Thoracic aorta (tissue), 2 donors: ENCODE results near the gene SLC8A1. TPM values are rescaled to one million over a fixed set of nuclear protein-coding genes. Genes with fewer than 3 reads are reported as not detected.
A peak's percentile ranks its signal among the peaks of the same experiment; 100 is the strongest.

ENCODE experiments used
- ATAC-seq: fragments of 150-250 bp; one replicate; pipeline ENCODE4 v1.8.0; 2017; ENCODE audit warnings: low read depth; ENCODE audit not compliant: insufficient number of reproducible peaks, low FRiP score
- DNase-seq: peaks from one replicate; pipeline ENCODE4 v3.0.0-alpha.2; 2020; ENCODE audit warnings: low spot score
- H3K27ac ChIP-seq, 2 donors: fragments of 200-600 bp; sonication (generic); 1 replicate in 1 of 2; 2 replicates in 1 of 2; pipeline ENCODE4 v1.5.1; 2016; ENCODE audit warnings: mild to moderate bottlenecking in 2 of 2, moderate library complexity in 2 of 2
- H3K27me3 ChIP-seq: fragments of 200-600 bp; sonication (generic); replicated peaks from 2 replicates; pipeline ENCODE4 v1.6.0; 2016; ENCODE audit warnings: mild to moderate bottlenecking; ENCODE audit not compliant: insufficient read depth
- H3K36me3 ChIP-seq: fragments of 200-600 bp; sonication (generic); one replicate; pipeline ENCODE4 v1.5.1; 2016
- H3K4me1 ChIP-seq, 2 donors: fragments of 200-600 bp; sonication (generic); 1 replicate in 1 of 2; 2 replicates in 1 of 2; pipeline versions ENCODE4 v1.5.1 to v1.6.0; 2016; ENCODE audit warnings: low read depth in 2 of 2, mild to moderate bottlenecking in 1 of 2; ENCODE audit not compliant: control insufficient read depth in 1 of 2
- H3K4me3 ChIP-seq: fragments of 200-600 bp; sonication (generic); 2 replicates; pipeline ENCODE4 v1.5.1; 2016; ENCODE audit warnings: mild to moderate bottlenecking
- H3K9me3 ChIP-seq: fragments of 200-600 bp; sonication (generic); 2 replicates; pipeline ENCODE4 v1.5.1; 2016
- total RNA-seq, 2 donors: library from RNA; depleted of rRNA; stranded (reverse); fragments of >200 nt; gene quantifications; one replicate each; pipeline versions ENCODE4 v1.1.0 to v1.2.3, GENCODE V29; 2016
- TF ChIP-seq, protein P1 (sequence below): fragments of 200-600 bp; sonication (generic); IDR thresholded peaks from one replicate; pipeline ENCODE4 v1.5.1; 2019; ENCODE audit warnings: antibody characterized with exemption

The SLC8A1 gene
- total RNA-seq, 2 donors from 2014 or later = 13.7 to 31.2 TPM

DNA sequence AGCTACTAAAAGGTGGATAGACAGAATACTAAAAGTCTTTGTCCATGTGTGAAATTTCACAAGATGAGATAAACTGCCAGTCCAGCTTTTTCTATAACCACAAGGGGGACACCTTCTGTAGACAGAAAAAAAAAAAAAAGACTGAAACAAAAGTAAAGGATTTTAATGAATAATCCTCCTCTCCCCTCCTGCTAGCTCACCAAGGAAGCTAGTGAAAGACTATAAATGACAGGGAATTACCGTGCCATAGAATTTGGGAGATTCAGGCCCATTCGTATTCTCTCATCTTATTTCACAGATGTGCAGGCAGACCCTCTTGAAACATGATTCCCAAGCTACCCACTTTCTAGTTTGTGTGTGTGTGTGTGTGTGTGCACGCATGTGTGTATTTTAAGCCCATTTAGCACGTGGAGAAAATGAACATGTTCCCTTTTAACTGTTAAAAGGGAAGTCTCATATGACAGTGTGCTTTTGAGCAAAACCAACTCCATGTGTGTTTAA is 36.3 kb upstream of the SLC8A1 start:
- Histone ChIP-seq H3K4me3 (no peak overlapping the region), H3K9me3 (no peaks in the 10 kb centered on the region), H3K4me1 (peaks cover 0 to 12% of the 10 kb centered on the region in 2 donors), H3K27me3 (no peaks in the 10 kb centered on the region), H3K27ac (no peak overlapping the region), H3K36me3 (no peaks in the 10 kb centered on the region)
- TF ChIP-seq, protein P1, sequence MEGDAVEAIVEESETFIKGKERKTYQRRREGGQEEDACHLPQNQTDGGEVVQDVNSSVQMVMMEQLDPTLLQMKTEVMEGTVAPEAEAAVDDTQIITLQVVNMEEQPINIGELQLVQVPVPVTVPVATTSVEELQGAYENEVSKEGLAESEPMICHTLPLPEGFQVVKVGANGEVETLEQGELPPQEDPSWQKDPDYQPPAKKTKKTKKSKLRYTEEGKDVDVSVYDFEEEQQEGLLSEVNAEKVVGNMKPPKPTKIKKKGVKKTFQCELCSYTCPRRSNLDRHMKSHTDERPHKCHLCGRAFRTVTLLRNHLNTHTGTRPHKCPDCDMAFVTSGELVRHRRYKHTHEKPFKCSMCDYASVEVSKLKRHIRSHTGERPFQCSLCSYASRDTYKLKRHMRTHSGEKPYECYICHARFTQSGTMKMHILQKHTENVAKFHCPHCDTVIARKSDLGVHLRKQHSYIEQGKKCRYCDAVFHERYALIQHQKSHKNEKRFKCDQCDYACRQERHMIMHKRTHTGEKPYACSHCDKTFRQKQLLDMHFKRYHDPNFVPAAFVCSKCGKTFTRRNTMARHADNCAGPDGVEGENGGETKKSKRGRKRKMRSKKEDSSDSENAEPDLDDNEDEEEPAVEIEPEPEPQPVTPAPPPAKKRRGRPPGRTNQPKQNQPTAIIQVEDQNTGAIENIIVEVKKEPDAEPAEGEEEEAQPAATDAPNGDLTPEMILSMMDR = peak; percentile 60
- no peak for DNase-seq
- ATAC-seq = no peak

DNA sequence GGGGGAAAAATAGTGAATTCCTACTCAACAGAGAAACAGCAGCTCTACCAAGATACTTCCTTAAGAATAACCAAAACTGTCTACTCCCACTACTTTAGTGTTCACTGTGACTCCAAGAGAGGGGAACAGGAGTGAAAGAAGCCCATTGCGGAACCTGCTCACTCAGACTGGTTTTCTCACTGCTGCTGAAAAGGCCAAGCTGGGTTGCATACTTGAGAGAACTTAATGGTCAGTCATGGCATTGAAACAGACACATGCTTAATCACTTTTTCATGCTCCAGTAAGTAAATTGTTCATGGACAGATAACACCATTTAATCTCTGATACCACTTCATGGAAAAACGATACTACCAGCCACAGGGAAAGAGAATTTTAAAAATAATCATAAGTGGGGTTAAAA is 35.7 kb upstream of the SLC8A1 start:
- H3K4me3 ChIP-seq = no peak overlapping the region
- no peak for DNase-seq
- H3K36me3 ChIP-seq = no peaks in the 10 kb centered on the region
- no peaks in the 10 kb centered on the region for H3K9me3 ChIP-seq
- peaks cover 0 to 12% of the 10 kb centered on the region in 2 donors for H3K4me1 ChIP-seq
- no peak for ATAC-seq
- H3K27me3 ChIP-seq = no peaks in the 10 kb centered on the region
- TF ChIP-seq, protein P1 = no peak
- no peak overlapping the region for H3K27ac ChIP-seq

DNA sequence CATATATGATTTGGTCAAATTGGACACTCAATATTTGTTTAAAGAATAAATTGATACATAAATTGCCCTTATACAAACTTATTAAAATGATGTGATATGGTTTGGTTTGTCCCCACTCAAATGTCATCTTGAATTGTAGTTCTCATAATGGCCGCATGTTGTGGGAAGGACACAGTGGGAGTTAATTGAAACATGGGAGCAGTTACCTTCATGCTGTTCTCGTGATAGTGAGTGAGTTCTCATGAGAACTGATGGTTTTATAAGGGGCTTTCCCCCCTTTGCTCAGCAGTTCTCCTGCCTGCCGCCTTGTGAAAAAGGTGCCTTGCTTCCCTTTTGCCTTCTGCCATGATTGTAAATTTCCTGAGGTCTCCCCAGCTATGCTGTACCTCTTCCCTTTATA is 34.0 kb upstream of the SLC8A1 start:
- ATAC-seq = no peak

DNA sequence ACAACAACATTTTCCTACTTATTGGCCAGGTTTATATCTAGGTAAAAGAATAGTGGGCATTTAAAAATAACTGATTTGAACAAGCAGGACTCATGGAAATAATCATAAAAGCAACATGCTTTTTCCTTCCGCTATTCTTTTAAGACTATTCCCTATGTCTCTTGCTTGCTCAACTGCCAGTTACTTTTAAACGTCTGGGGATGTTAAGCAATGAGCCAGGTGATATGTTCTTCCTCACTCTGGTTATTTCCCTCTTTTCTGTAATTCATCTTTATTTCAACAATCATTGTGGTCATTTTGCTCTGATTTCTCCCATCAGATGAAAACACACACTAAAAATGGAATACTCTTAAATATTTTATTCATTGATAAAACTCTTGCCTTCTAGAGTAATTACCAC is 33.4 kb upstream of the SLC8A1 start:
- Histone ChIP-seq H3K4me1 (peaks cover 0 to 12% of the 10 kb centered on the region in 2 donors), H3K27me3 (no peaks in the 10 kb centered on the region), H3K36me3 (no peaks in the 10 kb centered on the region), H3K4me3 (no peak overlapping the region), H3K27ac (no peak overlapping the region), H3K9me3 (no peaks in the 10 kb centered on the region)
- DNase-seq = no peak
- TF ChIP-seq, protein P1 = no peak
- ATAC-seq = no peak

More for the DNA sequence above, 34.0 kb upstream of the SLC8A1 start:
- Histone ChIP-seq H3K4me3 (no peak overlapping the region), H3K27me3 (no peaks in the 10 kb centered on the region), H3K36me3 (no peaks in the 10 kb centered on the region), H3K27ac (no peak overlapping the region), H3K4me1 (peaks cover 0 to 12% of the 10 kb centered on the region in 2 donors), H3K9me3 (no peaks in the 10 kb centered on the region)
- DNase-seq = no peak
- TF ChIP-seq, protein P1 = no peak

DNA sequence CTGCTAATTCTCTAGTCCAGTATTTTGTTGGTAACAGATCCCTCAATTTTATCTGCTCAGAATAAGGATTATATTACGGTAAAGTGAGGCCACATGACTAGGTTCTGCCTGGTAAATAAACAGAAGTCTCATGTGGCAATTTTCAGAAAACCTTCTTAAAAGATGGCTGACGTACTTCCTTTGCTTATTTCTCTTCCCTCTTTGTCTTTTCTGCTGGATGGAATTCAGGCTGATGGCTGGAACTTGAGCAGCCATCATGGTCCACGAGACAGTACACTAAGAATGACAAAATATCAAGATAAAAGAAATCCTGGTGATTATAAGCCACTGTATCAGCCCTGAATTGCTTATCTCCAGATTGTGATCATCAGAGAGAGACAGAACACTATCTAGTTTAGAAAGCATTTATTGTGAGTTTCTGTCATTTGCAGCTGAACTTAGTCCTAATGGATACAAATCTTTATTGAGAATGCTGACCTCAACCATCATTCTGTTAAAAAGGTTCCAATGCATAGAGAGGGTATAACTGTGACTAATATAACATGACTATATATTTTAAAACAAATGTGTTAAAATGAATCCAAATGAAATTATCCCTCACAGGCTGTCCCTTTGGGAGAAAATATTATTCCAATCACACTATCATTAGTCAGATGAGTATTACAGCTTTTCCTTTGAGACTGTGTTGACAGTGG is 31.8 kb upstream of the SLC8A1 start:
- TF ChIP-seq, protein P1 = no peak
- H3K4me3 ChIP-seq = no peak overlapping the region
- no peaks in the 10 kb centered on the region for H3K9me3 ChIP-seq
- DNase-seq (no peak), ATAC-seq (no peak)
- H3K27me3 ChIP-seq = no peaks in the 10 kb centered on the region
- H3K4me1 ChIP-seq = peaks cover 0 to 7% of the 10 kb centered on the region in 2 donors
- H3K27ac ChIP-seq = no peak overlapping the region
- H3K36me3 ChIP-seq = no peaks in the 10 kb centered on the region
